Measurements from ENCODE around the gene FHIP1A. TPM values are rescaled to one million over a fixed set of nuclear protein-coding genes. Genes with fewer than 3 reads are reported as not detected.

The FHIP1A gene
- total RNA-seq, 1 experiment from 2014 or later = 24.9 TPM

DNA sequence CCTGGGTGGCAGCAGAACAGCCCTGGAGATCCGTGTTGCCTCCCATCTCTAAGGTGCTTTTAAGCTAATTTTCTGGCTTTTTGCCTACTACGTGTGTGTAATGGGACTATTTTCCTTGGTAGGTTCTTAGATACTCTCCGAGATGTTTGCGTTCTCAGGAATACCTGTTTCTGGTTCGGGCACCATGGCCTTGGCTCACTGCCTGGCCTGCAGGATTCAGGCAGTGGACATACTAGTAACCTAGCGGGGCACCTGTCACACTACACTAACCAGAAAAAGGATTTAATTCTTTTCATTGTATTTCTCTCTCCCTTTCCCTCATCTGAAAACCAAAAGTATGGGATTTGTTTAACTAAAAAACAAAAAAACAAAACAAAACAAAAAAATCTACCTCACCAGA is 29.2 kb downstream of the FHIP1A start:
- Histone ChIP-seq H2AK5ac (ENCODE audit: insufficient read length, low read length) (no peak overlapping the region), H3K4ac (ENCODE audit: low read depth, low read length) (no peak overlapping the region), H4K91ac (ENCODE audit: insufficient read length, low read depth, low read length) (no peak overlapping the region), H3K4me1 (ENCODE audit: insufficient read depth, low read length) (peaks cover 4% of the 10 kb centered on the region; the same call in 1 of the 2 replicates), H4K5ac (ENCODE audit: insufficient read length, low read depth, low read length) (no peak overlapping the region), H3K4me2 (ENCODE audit: insufficient read depth, insufficient read length, low read length) (no peak overlapping the region), H3K79me1 (ENCODE audit: insufficient read depth, low read depth, low read length, poor library complexity, severe bottlenecking) (peaks cover 3% of the 10 kb centered on the region), H3K9me3 (ENCODE audit: control insufficient read depth, low read depth, low read length) (no peaks in the 10 kb centered on the region), H3K56ac (ENCODE audit: insufficient read length, low read depth, low read length) (no peak overlapping the region), H4K20me1 (ENCODE audit: control insufficient read depth, insufficient read depth, insufficient read length) (no peaks in the 10 kb centered on the region), H2AFZ (ENCODE audit: low read length) (no peak overlapping the region), H3K27ac (ENCODE audit: insufficient read length, low read depth, low read length) (no peak overlapping the region), H3T11ph (ENCODE audit: low read length) (no peak overlapping the region), H2BK120ac (ENCODE audit: low read depth, low read length, poor library complexity, severe bottlenecking) (no peak overlapping the region), H2BK20ac (ENCODE audit: low read depth, low read length, poor library complexity, severe bottlenecking) (no peak overlapping the region), H4K8ac (replicated peaks; ENCODE audit: insufficient read length, low read depth, low read length) (no peak overlapping the region), H3K27me3 (ENCODE audit: insufficient read depth, low read length) (no peaks in the 10 kb centered on the region), H2BK5ac (ENCODE audit: insufficient read length, low read length) (no peak overlapping the region), H3K23ac (ENCODE audit: insufficient read length, low read depth, low read length) (no peak overlapping the region), H3K9ac (ENCODE audit: extremely low read depth, insufficient read length, low read length) (no peak overlapping the region), H3K18ac (ENCODE audit: insufficient read length, low read depth, low read length) (no peak overlapping the region), H3K14ac (ENCODE audit: insufficient read depth, low read length) (no peak overlapping the region), H2BK12ac (ENCODE audit: insufficient read length, low read depth, low read length) (no peak overlapping the region), H3K79me2 (ENCODE audit: insufficient read depth, low read length) (peaks cover 12% of the 10 kb centered on the region), H3K23me2 (ENCODE audit: insufficient read length, low read depth, low read length, poor library complexity, severe bottlenecking) (no peaks in the 10 kb centered on the region), H2BK15ac (ENCODE audit: low read depth, low read length) (no peak overlapping the region)
- WGBS (ENCODE audit: extremely low coverage, insufficient read length, low lambda C conversion rate) = no CpG with 5 or more reads among the region's 6 CpGs
- Mint-ChIP-seq H3K4me1 (peaks cover 5 to 20% of the 10 kb centered on the region in 2 experiments), H3K4me3 (no peak overlapping the region), H3K9me3 (no peaks in the 10 kb centered on the region), H3K27me3 (ENCODE audit: low read depth) (no peaks in the 10 kb centered on the region), H3K36me3 (ENCODE audit: insufficient read depth in 1 of 3, low read depth in 3 of 3) (no peaks in the 10 kb centered on the region; a peak in 1 of 7 replicates), H3K27ac (no peak overlapping the region)
- no peak for DNase-seq
- TF ChIP-seq CTCF (conservative IDR thresholded peaks at IDR 0.05) = no peak

Data from H9 (cell line).